ENCODE data around the gene MRPL3.

Gene MRPL3

GRCh38 chr3:131427226-131427625, 75.5 kb downstream of the MRPL3 start:
- DNase-seq (ENCODE audit: extremely low read depth, low read depth), result no peak
- TF ChIP-seq CTCF (IDR thresholded peaks at IDR 0.05; ENCODE audit: low read depth, low read length), result no peak

GRCh38 chr3:131421957-131422498, 80.7 kb downstream of the MRPL3 start:
- DNase-seq (ENCODE audit: extremely low read depth, low read depth), result no peak
- no peak for TF ChIP-seq CTCF (IDR thresholded peaks at IDR 0.05; ENCODE audit: low read depth, low read length)

GRCh38 chr3:131421301-131421700, 81.5 kb downstream of the MRPL3 start:
- TF ChIP-seq CTCF (IDR thresholded peaks at IDR 0.05; ENCODE audit: low read depth, low read length), result no peak

GRCh38 chr3:131417751-131418150, 85.0 kb downstream of the MRPL3 start:
- no peak for DNase-seq (ENCODE audit: extremely low read depth, low read depth)
- TF ChIP-seq CTCF (IDR thresholded peaks at IDR 0.05; ENCODE audit: low read depth, low read length), result no peak

More at GRCh38 chr3:131421301-131421700, 81.5 kb downstream of the MRPL3 start:
- no peak for DNase-seq (ENCODE audit: extremely low read depth, low read depth)
